Measurements from ENCODE around the gene IL31. TPM values are rescaled to one million over a fixed set of nuclear protein-coding genes. Genes with fewer than 3 reads are reported as not detected.

The IL31 gene
- total RNA-seq, 1 donor from 2014 or later: not detected

DNA sequence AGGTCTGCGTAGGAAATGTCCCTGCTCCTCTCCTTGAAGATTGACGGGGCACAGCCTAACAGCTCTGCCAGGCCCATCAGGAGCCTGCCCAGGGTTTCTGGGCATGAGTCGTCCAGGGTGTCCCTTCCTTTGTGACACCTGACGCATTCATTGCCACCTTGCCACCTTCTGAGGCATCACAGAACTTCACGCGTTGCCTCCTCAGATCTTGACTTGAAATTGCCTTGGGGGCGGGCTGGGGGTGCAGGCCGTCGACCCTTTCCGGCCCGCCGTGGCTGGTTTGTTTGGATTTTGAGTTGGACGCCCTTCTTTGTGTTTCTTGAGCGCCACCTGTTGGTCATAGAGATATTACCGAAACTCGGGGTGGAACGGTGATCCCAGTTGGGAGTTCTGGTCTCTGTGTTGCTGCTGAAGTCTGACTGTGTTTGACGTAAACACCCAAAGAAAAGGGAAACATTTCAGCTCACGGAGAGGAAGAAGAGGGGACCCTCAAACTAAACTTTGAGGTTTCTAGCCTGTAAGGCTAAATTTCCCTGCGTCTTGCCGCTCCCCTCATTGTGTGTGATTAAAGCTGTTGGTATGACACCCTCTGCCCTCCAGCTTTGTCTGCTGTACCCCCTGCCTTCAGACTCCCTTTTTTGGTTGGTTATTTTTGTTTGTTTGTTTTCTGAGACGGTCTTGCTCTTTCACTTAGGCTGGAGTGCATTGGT lies 50.8 kb downstream of the IL31 start:
- DNase-seq (ENCODE audit: low spot score in 2 of 2, unreplicated experiment in 2 of 2): peak in 1 of 2 experiments; percentile 84
- peak overlapping the region; percentile 38 for H3K4me3 Mint-ChIP-seq
- peak overlapping the region; percentile 62 for H3K27ac Mint-ChIP-seq
- H3K9me3 Mint-ChIP-seq: no peaks in the 10 kb centered on the region
- H3K4me1 Mint-ChIP-seq: peaks cover 2% of the 10 kb centered on the region
- H3K36me3 Mint-ChIP-seq: peaks cover 3% of the 10 kb centered on the region
- no peaks in the 10 kb centered on the region for H3K27me3 Mint-ChIP-seq (ENCODE audit: low read depth)
- TF ChIP-seq, protein P1, sequence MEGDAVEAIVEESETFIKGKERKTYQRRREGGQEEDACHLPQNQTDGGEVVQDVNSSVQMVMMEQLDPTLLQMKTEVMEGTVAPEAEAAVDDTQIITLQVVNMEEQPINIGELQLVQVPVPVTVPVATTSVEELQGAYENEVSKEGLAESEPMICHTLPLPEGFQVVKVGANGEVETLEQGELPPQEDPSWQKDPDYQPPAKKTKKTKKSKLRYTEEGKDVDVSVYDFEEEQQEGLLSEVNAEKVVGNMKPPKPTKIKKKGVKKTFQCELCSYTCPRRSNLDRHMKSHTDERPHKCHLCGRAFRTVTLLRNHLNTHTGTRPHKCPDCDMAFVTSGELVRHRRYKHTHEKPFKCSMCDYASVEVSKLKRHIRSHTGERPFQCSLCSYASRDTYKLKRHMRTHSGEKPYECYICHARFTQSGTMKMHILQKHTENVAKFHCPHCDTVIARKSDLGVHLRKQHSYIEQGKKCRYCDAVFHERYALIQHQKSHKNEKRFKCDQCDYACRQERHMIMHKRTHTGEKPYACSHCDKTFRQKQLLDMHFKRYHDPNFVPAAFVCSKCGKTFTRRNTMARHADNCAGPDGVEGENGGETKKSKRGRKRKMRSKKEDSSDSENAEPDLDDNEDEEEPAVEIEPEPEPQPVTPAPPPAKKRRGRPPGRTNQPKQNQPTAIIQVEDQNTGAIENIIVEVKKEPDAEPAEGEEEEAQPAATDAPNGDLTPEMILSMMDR (IDR thresholded peaks at IDR 0.05; ENCODE audit: unreplicated experiment): peak; percentile 84

Other genes with a start within 250 kb of the IL31 start
- 33.8 to 40.1 TPM (median 34.6 TPM) in 3 replicates for gene BCL7A, start 152.3 kb downstream of the IL31 start, total RNA-seq
- gene MLXIP, start 95.5 kb downstream of the IL31 start, total RNA-seq: 65.3 to 67.3 TPM (median 65.7 TPM) in 3 replicates
- gene LRRC43, start 8.9 kb upstream of the IL31 start, total RNA-seq: 3.9 to 6.6 TPM (median 4.9 TPM) in 3 replicates
- 0.20 to 0.51 TPM (median 0.20 TPM) in 3 replicates for gene B3GNT4, start 29.5 kb upstream of the IL31 start, total RNA-seq
- 75.1 to 76.4 TPM (median 76.2 TPM) in 3 replicates for gene DIABLO, start 51.8 kb upstream of the IL31 start, total RNA-seq
- gene VPS33A, start 92.3 kb upstream of the IL31 start, total RNA-seq: 24.9 to 28.4 TPM (median 27.2 TPM) in 3 replicates
- gene CLIP1, start 248.4 kb upstream of the IL31 start, total RNA-seq: 58.9 to 65.2 TPM (median 61.9 TPM) in 3 replicates

Data from mesothelial cell of epicardium (in vitro differentiated cells).